Effector CD8-positive, alpha-beta T cell (primary cell): ENCODE measurements around the gene LYZL2.
"Not testable (repeated sequence)": the region's sequence is repeated elsewhere in the genome, so short reads cannot be mapped to it uniquely, and the experiment has no call there.

Experiments used
- DNase-seq: peaks from one replicate; lab custom pipeline; 2025; lab: John Stamatoyannopoulos, UW

LYZL2 gene

GRCh38 chr10:30594077-30594476 is 35.5 kb downstream of the LYZL2 start:
- no peak for DNase-seq

- DNase-seq = not testable (repeated sequence)
Measured at GRCh38 chr10:30592770-30593169, 36.8 kb downstream of the LYZL2 start.

GRCh38 chr10:30591249-30591670 is 38.3 kb downstream of the LYZL2 start:
- peak; percentile 16 for DNase-seq

- no peak for DNase-seq
Measured at GRCh38 chr10:30589441-30589840, 40.1 kb downstream of the LYZL2 start.

- DNase-seq = no peak
Measured at GRCh38 chr10:30587522-30588031, 42.0 kb downstream of the LYZL2 start.

- DNase-seq = no peak
Measured at GRCh38 chr10:30586828-30587227, 42.7 kb downstream of the LYZL2 start.

- no peak for DNase-seq
Measured at GRCh38 chr10:30583778-30584415, 45.7 kb downstream of the LYZL2 start.

- DNase-seq = no peak
Measured at GRCh38 chr10:30581779-30582380, 47.7 kb downstream of the LYZL2 start.

- no peak for DNase-seq
Measured at GRCh38 chr10:30580676-30581075, 48.9 kb downstream of the LYZL2 start.

GRCh38 chr10:30580241-30580640 is 49.3 kb downstream of the LYZL2 start:
- DNase-seq = no peak

- DNase-seq = no peak
Measured at GRCh38 chr10:30579574-30579973, 50.0 kb downstream of the LYZL2 start.

- no peak for DNase-seq
Measured at GRCh38 chr10:30577048-30577447, 52.5 kb downstream of the LYZL2 start.

GRCh38 chr10:30576641-30577040 is 52.9 kb downstream of the LYZL2 start:
- DNase-seq = no peak

- no peak for DNase-seq
Measured at GRCh38 chr10:30574432-30574796, 55.1 kb downstream of the LYZL2 start.

- DNase-seq = no peak
Measured at GRCh38 chr10:30573721-30574431, 55.7 kb downstream of the LYZL2 start.

- no peak for DNase-seq
Measured at GRCh38 chr10:30565449-30565848, 64.1 kb downstream of the LYZL2 start.

GRCh38 chr10:30562787-30563186 is 66.8 kb downstream of the LYZL2 start:
- DNase-seq = no peak
